Heart left ventricle (tissue), 16 donors: Measurements from ENCODE around the gene CNTN4. TPM values are rescaled to one million over a fixed set of nuclear protein-coding genes. Genes with fewer than 3 reads are reported as not detected.

ENCODE experiments used
- ATAC-seq, 4 donors: fragments of 200-7000 bp; cut with Tn5 transposase; one replicate each; pipeline ENCODE4 v1.9.1; 2020 to 2022; ENCODE audit warnings: moderate library complexity in 4 of 4, mild to moderate bottlenecking in 3 of 4, moderate number of reproducible peaks in 1 of 4
- DNase-seq, 5 donors: peaks; one replicate each; pipeline ENCODE4 v3.0.0-alpha.2; 2020
- H3K27ac ChIP-seq, 12 donors: fragments of 200-600 bp; sonication (generic) in 4 of 12; one replicate each; pipeline versions ENCODE4 v1.5.0 to v1.8.0; 2016 to 2022; ENCODE audit warnings: mild to moderate bottlenecking in 2 of 12
- H3K27me3 ChIP-seq, 9 donors: fragments of 200-600 bp; sonication (generic) in 2 of 9; one replicate each; pipeline versions ENCODE4 v1.5.1 to v1.8.0; 2016 to 2022; ENCODE audit warnings: mild to moderate bottlenecking in 3 of 9
- H3K36me3 ChIP-seq, 9 donors: fragments of 200-600 bp; sonication (generic) in 2 of 9; one replicate each; pipeline versions ENCODE4 v1.5.0 to v1.8.0; 2018 to 2022; ENCODE audit warnings: mild to moderate bottlenecking in 2 of 9
- H3K4me1 ChIP-seq, 12 donors: fragments of 200-600 bp; sonication (generic) in 4 of 12; one replicate each; pipeline versions ENCODE4 v1.5.0 to v1.8.0; 2016 to 2022; ENCODE audit warnings: mild to moderate bottlenecking in 3 of 12
- H3K4me3 ChIP-seq, 12 donors: fragments of 200-600 bp; sonication (generic) in 4 of 12; one replicate each; pipeline versions ENCODE4 v1.5.0 to v1.8.0; 2017 to 2022; ENCODE audit warnings: mild to moderate bottlenecking in 9 of 12, moderate library complexity in 4 of 12
- H3K9me3 ChIP-seq, 12 donors: fragments of 200-600 bp; sonication (generic) in 4 of 12; one replicate each; pipeline versions ENCODE4 v1.5.0 to v1.8.0; 2016 to 2022; ENCODE audit warnings: mild to moderate bottlenecking in 1 of 12
- CTCF ChIP-seq, 12 donors: fragments of 200-600 bp; sonication (generic) in 4 of 12; IDR thresholded peaks; one replicate each; pipeline versions ENCODE4 v1.5.0 to v1.8.0; 2018 to 2022; ENCODE audit warnings: antibody characterized with exemption in 12 of 12, mild to moderate bottlenecking in 5 of 12
- POLR2A ChIP-seq, 2 donors: fragments of 450-650 bp; IDR thresholded peaks; one replicate each; pipeline ENCODE4 v1.6.1; 2017; ENCODE audit warnings: antibody characterized with exemption in 2 of 2, mild to moderate bottlenecking in 2 of 2, moderate library complexity in 2 of 2
- WGBS, 4 donors: extraction: QIAGEN DNeasy Blood & Tissue Kit in 2 of 4; methylation state at CpG; one replicate each; pipeline versions ENCODE4 v1.1.5 to v1.1.7; 2013 to 2018; 5-methylcytosine and 5-hydroxymethylcytosine counted together
- intact Hi-C, 10 donors: fragments of 100-400 bp; cut with DNase I; formaldehyde crosslinking; loops; one replicate each; pipeline versions ENCODE4 v1.11.1 to v1.14.2; 2022
- polyA plus RNA-seq, 2 donors: library from polyadenylated mRNA; stranded (reverse); fragments of 200-250 nt; gene quantifications; one replicate each; pipeline ENCODE4 v1.2.3, GENCODE V29; 2013
- total RNA-seq, 9 donors: library from RNA; depleted of rRNA in 2 of 9; stranded (reverse); fragments of >200 nt in 2 of 9; fragmentation: NEBNext Ultra II Directional in 3 of 9; extraction: Animal tissue kit (Norgen Biotek cat#: 25700) in 3 of 9; gene quantifications; one replicate each; pipeline versions ENCODE4 v1.1.0 to v1.2.4, GENCODE V29; 2016 to 2023
- donor health status: ischemic (EF 13 %, LVEDD 7.1; RV severe dilation, severe dysfunction).
- donor health status: healthy with polysubstance abuse.
- donor health status: DM: no; HTN: yes; CAD: no.
- donor health status: DM: no; HTN: no; CAD: no.
- donor health status: ischemic (EF 25% LVEDD 6.9; RV normal size, moderate dysfunction).
- donor health status: ischemic (EF 25% LVEDD 5.7; RV mildly dilated, moderate dysfunction).
- donor health status: healthy.
- donor health status: DM: yes; HTN: yes; CAD: no.
- donor health status: ischemic (EF 35%, LVEDD 5.7; RV mildly dilated, moderate dysfunction).
- donor health status: nonischemic (EF 11% LVEDD 7.7; RV severe dilation, severe dysfunction).
- donor health status: DM: yes; HTN: yes; CAD: no.
- donor health status: PGD.
- donor health status: ischemic (EF 29% LVEDD 5.4; RV normal size, mild dysfunction).
- donor health status: nonischemic (EF 23%, LVEDD 6.1; RV moderate dilation, normal function).

CNTN4 gene
- total and polyA plus RNA-seq, 11 donors = 0.30 to 6.7 (median 1.2) TPM

GRCh38 chr3:2268779-2269178 lies 170.1 kb downstream of the CNTN4 start:
- no peak for TF ChIP-seq POLR2A (IDR thresholded peaks at IDR 0.05)
- TF ChIP-seq CTCF (IDR thresholded peaks at IDR 0.05) = peak in 5 of 12 donors; percentile 13 to 19 (median 15)

GRCh38 chr3:2274526-2274925 lies 175.9 kb downstream of the CNTN4 start:
- no peak for ATAC-seq
- TF ChIP-seq CTCF (IDR thresholded peaks at IDR 0.05) = no peak
- no peak for TF ChIP-seq POLR2A (IDR thresholded peaks at IDR 0.05)

More at GRCh38 chr3:2268779-2269178, 170.1 kb downstream of the CNTN4 start:
- Histone ChIP-seq H3K27ac (no peak overlapping the region), H3K27me3 (no peaks in the 10 kb centered on the region), H3K4me3 (no peak overlapping the region), H3K36me3 (no peaks in the 10 kb centered on the region), H3K9me3 (peaks cover 0 to 9% (median 0%) of the 10 kb centered on the region in 12 donors), H3K4me1 (no peaks in the 10 kb centered on the region)
- DNase-seq = no peak
- no peak for ATAC-seq
- intact Hi-C loops = loop anchor here in 1 of 10 donors (5.0 kb wide), 1 partner anchor 654 kb away; no protein-coding TSS in a partner anchor
- 44 to 59% (median 50%) methylated on average over 3 of the region's 3 CpGs for WGBS, 4 donors

GRCh38 chr3:2283818-2284217 lies 185.2 kb downstream of the CNTN4 start:
- DNase-seq (no peak), ATAC-seq (no peak)
- Histone ChIP-seq H3K27me3 (no peaks in the 10 kb centered on the region), H3K27ac (no peak overlapping the region), H3K36me3 (no peaks in the 10 kb centered on the region), H3K4me3 (no peak overlapping the region), H3K4me1 (no peaks in the 10 kb centered on the region), H3K9me3 (no peaks in the 10 kb centered on the region)
- no peak for TF ChIP-seq CTCF (IDR thresholded peaks at IDR 0.05)
- TF ChIP-seq POLR2A (IDR thresholded peaks at IDR 0.05) = no peak
- intact Hi-C loops = no loop called here

More at GRCh38 chr3:2274526-2274925, 175.9 kb downstream of the CNTN4 start:
- intact Hi-C loops = no loop called here
- Histone ChIP-seq H3K27ac (no peak overlapping the region), H3K36me3 (no peaks in the 10 kb centered on the region), H3K27me3 (no peaks in the 10 kb centered on the region), H3K4me3 (no peak overlapping the region), H3K9me3 (no peaks in the 10 kb centered on the region), H3K4me1 (no peaks in the 10 kb centered on the region)
- 43 to 54% (median 46%) methylated on average over 1 of the region's 1 CpG for WGBS, 4 donors
- DNase-seq = no peak

- WGBS, 4 donors = 88 to 90% (median 89%) methylated on average over 3 of the region's 3 CpGs
Observed at GRCh38 chr3:2300938-2301337, 202.3 kb downstream of the CNTN4 start.

More at GRCh38 chr3:2300938-2301337, 202.3 kb downstream of the CNTN4 start:
- no peaks in the 10 kb centered on the region for H3K9me3 ChIP-seq
- no peak overlapping the region for H3K4me3 ChIP-seq
- H3K27me3 ChIP-seq = no peaks in the 10 kb centered on the region
- intact Hi-C loops = no loop called here
- no peak for TF ChIP-seq POLR2A (IDR thresholded peaks at IDR 0.05)
- no peak for TF ChIP-seq CTCF (IDR thresholded peaks at IDR 0.05)
- no peaks in the 10 kb centered on the region for H3K36me3 ChIP-seq
- DNase-seq = no peak
- no peaks in the 10 kb centered on the region for H3K4me1 ChIP-seq
- H3K27ac ChIP-seq = no peak overlapping the region
- ATAC-seq = no peak
